Neutrophil (primary cell): ENCODE results near the gene SPACDR.

Experiments
- H3K27ac ChIP-seq: fragments of 200-600 bp; sonication (generic); 2 replicates; pipeline ENCODE4 v1.5.1; 2016; ENCODE audit warnings: mild to moderate bottlenecking, moderate library complexity
- H3K27me3 ChIP-seq: fragments of 200-600 bp; sonication (generic); 2 replicates; pipeline ENCODE4 v1.6.0; 2016; ENCODE audit warnings: mild to moderate bottlenecking
- H3K36me3 ChIP-seq: fragments of 200-600 bp; sonication (generic); 2 replicates; pipeline ENCODE4 v1.5.1; 2017
- H3K4me1 ChIP-seq, 2 experiments: fragments of 200-600 bp in 1 of 2; sonication (generic) in 1 of 2; 1 replicate in 1 of 2; 2 replicates in 1 of 2; pipeline versions ENCODE4 v1.5.1 to v1.6.1; 2013 to 2016; ENCODE audit warnings: low read depth in 1 of 2, low read length in 1 of 2, mild to moderate bottlenecking in 1 of 2, moderate library complexity in 1 of 2; ENCODE audit not compliant: control insufficient read depth in 1 of 2, insufficient read depth in 1 of 2
- H3K4me3 ChIP-seq, 2 experiments: fragments of 200-600 bp in 1 of 2; sonication (generic) in 1 of 2; 1 replicate in 1 of 2; 2 replicates in 1 of 2; pipeline ENCODE4 v1.5.1; 2013 to 2016; ENCODE audit warnings: low read depth in 1 of 2, low read length in 1 of 2, mild to moderate bottlenecking in 1 of 2, moderate library complexity in 1 of 2
- H3K9me3 ChIP-seq: fragments of 200-600 bp; sonication (generic); 2 replicates; pipeline ENCODE4 v1.5.1; 2016
- TF ChIP-seq, protein P1 (sequence below): fragments of 200-600 bp; sonication (generic); IDR thresholded peaks from 2 replicates; pipeline ENCODE4 v1.5.1; 2016; ENCODE audit warnings: antibody characterized with exemption

SPACDR gene

DNA sequence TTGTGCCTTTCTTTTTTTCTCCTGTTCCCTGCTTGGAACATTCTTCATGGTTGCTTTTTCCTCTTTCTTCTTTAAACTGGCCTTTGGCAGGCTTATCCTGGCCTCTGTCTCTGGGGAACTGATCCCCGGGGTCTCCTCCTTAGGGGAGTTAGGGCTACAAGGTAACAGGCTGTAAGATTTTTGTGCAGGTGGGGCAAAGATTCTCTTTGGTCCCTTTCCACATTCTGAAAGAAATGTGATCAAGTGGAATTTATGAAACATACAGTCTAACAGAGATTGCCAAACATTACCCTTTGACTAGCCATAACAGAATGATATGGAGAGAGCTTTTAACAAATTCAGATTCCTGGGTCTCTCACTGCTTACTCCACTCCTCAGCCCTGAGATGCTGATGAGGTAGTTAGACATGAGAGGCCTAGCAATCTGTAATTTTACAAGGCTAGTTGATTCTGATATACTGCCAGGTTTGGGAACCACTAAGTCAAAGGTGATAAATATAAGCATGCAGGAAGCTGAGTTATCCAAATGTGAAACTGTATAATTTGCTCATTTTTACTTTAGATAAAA is 44.3 kb downstream of the SPACDR start:
- H3K27me3 ChIP-seq = no peaks in the 10 kb centered on the region
- TF ChIP-seq, protein P1, sequence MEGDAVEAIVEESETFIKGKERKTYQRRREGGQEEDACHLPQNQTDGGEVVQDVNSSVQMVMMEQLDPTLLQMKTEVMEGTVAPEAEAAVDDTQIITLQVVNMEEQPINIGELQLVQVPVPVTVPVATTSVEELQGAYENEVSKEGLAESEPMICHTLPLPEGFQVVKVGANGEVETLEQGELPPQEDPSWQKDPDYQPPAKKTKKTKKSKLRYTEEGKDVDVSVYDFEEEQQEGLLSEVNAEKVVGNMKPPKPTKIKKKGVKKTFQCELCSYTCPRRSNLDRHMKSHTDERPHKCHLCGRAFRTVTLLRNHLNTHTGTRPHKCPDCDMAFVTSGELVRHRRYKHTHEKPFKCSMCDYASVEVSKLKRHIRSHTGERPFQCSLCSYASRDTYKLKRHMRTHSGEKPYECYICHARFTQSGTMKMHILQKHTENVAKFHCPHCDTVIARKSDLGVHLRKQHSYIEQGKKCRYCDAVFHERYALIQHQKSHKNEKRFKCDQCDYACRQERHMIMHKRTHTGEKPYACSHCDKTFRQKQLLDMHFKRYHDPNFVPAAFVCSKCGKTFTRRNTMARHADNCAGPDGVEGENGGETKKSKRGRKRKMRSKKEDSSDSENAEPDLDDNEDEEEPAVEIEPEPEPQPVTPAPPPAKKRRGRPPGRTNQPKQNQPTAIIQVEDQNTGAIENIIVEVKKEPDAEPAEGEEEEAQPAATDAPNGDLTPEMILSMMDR = no peak
- no peaks in the 10 kb centered on the region for H3K9me3 ChIP-seq
- no peak overlapping the region for H3K4me3 ChIP-seq
- peaks cover 30% of the 10 kb centered on the region for H3K36me3 ChIP-seq
- H3K4me1 ChIP-seq = no peaks in the 10 kb centered on the region
- H3K27ac ChIP-seq = no peak overlapping the region

DNA sequence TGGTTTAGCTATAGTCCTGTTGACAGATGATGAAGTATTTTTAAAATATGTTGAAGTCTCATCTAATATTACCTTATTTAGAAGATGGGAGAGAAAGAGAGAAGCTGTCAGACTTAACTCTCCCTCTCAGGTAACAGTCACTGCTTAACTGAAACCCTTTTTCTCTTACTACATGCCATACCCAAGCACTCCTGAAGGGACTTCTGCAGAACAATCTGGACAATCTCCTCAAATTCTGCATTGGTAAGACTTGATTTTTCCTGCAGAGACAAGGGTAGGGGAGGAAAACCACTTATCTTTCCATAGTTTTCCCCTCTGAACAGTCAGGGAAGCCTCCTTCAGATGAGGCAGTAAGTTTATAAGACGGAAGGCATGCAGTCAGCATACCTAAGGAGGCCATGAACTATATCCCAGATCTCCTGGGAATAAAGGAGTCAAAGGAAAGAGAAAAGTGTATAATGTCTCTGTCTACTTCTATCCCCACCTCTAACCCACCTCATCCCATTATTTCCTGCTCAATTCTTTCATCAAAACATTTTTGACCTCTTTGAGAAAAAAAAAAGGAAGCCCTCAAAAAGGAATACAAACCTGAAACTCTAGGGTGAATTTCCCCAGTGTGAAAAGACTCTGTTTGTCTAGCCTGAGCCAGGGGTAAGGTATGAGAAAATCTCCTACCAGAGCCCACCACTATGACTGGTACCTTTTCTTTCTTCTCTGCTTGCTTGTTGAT is 45.0 kb downstream of the SPACDR start:
- Histone ChIP-seq H3K4me1 (no peaks in the 10 kb centered on the region), H3K4me3 (no peak overlapping the region), H3K9me3 (no peaks in the 10 kb centered on the region), H3K27ac (peak overlapping the region; percentile 13), H3K36me3 (peaks cover 35% of the 10 kb centered on the region), H3K27me3 (no peaks in the 10 kb centered on the region)
- TF ChIP-seq, protein P1 = no peak

DNA sequence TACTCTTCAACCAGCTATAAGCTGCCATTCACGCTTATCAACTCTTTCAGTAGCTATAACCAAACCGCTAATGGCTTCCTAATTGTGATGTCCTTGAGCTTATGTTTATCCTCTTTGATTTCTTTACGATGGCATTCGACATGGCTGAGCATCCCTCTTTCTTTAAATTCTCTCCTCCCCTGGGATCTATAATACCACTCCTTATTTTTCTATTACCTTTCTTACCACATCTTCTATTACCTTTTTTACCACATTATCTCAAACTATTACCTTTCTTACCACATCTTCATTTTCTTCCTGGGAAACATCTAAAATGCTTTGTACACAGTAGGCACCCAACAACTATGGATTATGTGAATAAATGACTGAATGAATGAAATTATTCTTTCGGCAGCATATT is 48.6 kb downstream of the SPACDR start:
- TF ChIP-seq, protein P1 = no peak
- no peak overlapping the region for H3K4me3 ChIP-seq

DNA sequence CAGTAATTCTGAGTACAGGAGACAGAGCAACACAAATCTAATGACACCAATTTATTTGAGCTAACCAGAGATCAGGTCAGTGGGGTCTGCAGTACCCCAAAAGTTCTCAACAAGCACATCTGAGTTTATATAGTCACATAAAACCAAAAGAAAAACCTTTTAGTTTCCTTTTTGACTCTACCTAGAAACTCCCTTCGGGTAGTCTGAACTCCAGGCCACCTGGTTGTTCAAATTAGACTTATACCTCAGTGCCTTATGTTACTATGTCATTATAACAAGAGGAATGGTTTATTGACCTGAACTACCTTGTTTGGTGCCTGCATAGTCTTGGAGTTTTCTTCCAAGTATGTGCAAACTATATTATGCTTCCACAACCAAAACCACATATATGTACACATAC is 50.2 kb downstream of the SPACDR start:
- TF ChIP-seq, protein P1 = no peak
- H3K27ac ChIP-seq = peak overlapping the region; percentile 51
- H3K4me1 ChIP-seq = peaks cover 7 to 12% of the 10 kb centered on the region in 2 experiments
- no peaks in the 10 kb centered on the region for H3K9me3 ChIP-seq
- H3K36me3 ChIP-seq = peaks cover 44% of the 10 kb centered on the region
- no peak overlapping the region for H3K4me3 ChIP-seq
- no peaks in the 10 kb centered on the region for H3K27me3 ChIP-seq

More for the DNA sequence above, 48.6 kb downstream of the SPACDR start:
- Histone ChIP-seq H3K4me1 (peaks cover 7 to 12% of the 10 kb centered on the region in 2 experiments), H3K27me3 (no peaks in the 10 kb centered on the region), H3K9me3 (no peaks in the 10 kb centered on the region), H3K36me3 (peaks cover 33% of the 10 kb centered on the region), H3K27ac (no peak overlapping the region)

DNA sequence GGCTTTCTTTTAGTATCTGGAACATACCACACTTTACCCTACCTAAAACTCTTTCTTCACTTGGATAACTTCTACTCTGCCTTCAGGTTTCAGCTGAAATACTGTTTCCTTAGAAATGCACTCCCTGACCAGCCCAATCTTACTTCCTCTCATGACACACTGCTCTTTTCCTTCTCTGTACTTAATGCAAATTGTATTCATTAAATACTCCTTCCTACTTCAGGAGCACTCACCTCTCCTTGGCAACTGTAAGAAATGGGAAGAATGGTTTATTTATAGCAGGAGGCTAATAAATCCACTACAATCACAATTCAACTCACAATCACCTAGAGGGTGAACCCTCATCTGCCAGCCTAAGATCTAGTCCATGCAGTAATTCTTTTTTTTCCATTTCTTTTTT is 50.7 kb downstream of the SPACDR start:
- H3K36me3 ChIP-seq = peaks cover 46% of the 10 kb centered on the region
- H3K9me3 ChIP-seq = no peaks in the 10 kb centered on the region
- H3K4me1 ChIP-seq = peaks cover 7 to 12% of the 10 kb centered on the region in 2 experiments
- TF ChIP-seq, protein P1 = no peak
- H3K4me3 ChIP-seq = no peak overlapping the region
- peak overlapping the region; percentile 51 for H3K27ac ChIP-seq
- H3K27me3 ChIP-seq = no peaks in the 10 kb centered on the region
